GM19467 (cell line): Measurements from ENCODE around the gene SLC25A22.

ENCODE experiments used
- ATAC-seq: cut with Tn5 transposase; IDR thresholded peaks from one replicate; pipeline ENCODE4 v1.9.1; 2021; ENCODE audit warnings: mild to moderate bottlenecking, moderate library complexity; ENCODE audit not compliant: unreplicated experiment

Gene SLC25A22

DNA sequence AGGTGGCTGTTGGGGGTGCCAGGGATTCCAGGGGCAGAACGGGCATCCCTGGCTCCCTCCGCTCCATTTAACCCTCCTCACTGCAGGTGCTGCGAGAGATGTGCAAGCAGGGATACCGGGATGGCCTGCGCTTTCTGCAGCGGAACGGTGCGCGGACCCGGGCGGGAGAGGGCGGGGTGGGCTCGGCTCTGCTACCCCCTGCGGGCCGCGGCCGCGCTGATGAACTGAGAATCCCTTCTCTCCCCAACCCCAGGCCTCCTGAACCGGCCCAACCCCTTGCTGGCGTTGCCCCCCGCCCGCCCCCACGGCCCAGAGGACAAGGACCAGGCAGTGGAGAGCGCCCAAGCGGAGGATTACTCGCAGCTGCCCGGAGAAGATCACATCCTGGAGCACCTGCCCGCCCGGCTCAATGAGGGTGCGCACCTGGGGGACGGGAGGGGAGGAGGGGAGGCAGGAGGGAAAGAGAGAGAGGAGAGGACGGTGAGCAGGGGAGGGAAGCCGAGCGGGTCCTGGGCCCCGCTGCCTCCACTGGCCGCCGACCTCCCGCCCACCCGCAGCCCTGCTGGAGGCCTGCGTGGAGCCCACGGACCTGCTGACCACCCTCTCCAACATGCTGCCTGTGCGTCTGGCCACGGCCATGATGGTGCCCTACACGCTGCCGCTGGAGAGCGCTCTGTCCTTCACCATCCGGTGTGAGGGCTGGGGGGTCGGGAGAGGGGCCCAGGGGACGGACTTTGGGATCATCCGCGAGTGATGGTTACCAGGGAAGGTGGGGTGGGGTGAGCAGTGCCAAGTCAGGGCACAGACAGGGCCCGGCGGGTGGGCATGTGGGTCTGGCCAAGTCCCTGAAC lies 25.6 kb upstream of the SLC25A22 start:
- ATAC-seq, result no peak

DNA sequence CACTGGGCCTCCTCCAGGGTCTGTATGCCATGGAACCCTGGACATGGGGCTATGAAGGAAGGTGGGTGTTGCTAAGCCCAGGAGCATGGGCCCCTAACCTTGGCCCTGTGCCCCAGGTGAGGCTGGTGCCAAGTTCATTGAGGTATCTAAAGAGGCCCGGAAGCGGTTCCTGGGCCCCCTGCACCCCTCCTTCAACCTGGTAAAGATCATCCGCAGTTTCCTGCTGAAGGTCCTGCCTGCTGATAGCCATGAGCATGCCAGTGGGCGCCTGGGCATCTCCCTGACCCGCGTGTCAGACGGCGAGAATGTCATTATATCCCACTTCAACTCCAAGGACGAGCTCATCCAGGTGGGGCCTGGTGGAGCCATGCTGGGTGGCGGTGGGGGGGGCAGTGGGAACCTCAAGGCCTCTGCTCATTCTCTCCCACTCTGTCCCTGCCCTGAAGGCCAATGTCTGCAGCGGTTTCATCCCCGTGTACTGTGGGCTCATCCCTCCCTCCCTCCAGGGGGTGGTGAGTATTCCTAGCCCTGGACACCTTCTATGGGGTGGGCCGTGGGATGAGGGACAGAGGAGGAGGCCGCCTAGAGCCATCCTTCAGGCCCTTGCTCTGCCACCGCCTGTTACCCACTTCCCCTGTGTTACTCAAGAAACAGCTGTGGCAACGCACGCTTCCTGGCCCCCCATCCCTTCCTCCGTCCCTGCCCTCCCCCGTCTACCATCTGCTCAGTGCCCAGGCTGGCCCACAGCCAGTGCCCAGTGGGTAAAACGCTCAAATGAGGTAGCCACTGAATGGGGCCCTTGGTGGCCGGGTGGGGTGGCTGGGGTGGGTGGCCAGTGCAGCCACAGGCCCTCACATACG lies 23.7 kb upstream of the SLC25A22 start:
- ATAC-seq, result no peak

DNA sequence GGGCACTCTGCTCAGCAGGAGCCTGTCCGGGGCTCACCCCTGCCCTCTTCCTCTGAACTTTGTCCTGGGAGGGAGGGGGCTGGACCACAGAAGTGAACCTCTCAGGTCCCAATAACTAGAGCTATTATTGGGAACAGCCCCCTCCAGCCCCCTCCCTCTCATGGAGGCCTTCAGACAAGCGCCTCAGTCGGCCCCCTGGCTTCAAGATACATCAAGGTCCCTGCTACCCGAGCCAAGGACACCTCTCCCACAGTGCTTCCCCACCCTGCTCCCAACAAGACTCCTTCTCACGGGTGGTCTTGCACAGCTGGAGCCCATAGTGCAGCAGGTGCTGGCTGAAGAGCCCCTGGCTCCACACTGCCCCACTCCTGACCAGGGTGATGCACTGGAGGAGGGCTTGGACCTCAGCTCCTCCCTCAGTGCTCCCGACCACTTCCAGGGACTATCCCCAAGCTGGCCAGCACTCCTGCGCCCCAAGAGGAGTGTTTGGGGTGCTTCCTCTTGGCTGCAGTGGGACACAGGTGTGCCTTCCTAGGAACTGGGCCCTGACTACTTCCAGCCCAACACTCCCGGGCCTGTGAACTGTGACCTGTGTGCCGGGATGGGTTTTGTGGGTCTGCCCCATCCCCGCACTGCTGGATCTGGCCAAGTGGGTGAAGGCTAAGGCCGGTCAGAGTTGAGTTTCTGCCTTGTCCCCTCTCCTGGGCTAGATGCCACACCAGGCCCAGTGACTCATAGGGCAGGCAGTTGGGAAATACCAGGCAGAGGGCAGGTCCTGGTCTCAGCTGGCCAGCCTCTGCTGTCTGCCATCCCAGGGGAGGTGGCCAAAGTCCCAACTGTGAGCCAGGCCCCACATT lies 22.8 kb upstream of the SLC25A22 start:
- no peak for ATAC-seq

DNA sequence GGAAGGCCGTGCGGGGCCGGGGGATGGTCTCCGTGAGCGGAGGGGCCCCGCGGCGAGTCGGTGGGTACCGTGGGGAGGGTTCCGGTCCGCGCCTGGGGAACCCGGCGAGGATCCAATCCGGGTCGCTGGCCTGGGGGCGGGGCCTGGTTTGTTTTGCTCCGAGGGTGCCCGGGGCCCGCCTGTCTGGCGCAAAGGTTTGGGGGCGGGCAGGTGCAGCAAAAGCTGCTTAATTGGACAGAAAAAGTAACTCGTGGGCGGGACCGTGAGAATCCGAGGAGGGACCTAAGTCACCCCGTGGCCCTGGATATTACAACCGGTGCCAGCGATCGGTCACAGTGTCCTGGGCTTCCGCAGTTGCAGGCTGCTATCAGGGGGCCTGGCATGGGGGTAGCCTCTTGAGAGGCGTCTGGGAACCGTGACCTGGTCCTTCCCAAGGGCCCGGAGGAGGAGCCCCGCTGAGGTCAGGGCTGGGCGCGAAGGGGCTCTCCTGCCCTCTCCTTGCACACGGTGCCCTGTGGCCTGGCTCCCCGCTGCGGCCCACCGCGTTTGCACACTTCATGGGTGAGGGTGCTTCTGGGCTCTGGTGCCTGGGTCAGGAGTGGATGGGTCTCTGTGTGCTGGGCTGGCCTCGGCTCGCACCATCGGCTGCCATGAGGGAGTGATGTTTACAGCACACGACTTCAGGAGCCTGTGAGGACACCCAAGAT lies 22.0 kb upstream of the SLC25A22 start:
- ATAC-seq, result peak; percentile 63

DNA sequence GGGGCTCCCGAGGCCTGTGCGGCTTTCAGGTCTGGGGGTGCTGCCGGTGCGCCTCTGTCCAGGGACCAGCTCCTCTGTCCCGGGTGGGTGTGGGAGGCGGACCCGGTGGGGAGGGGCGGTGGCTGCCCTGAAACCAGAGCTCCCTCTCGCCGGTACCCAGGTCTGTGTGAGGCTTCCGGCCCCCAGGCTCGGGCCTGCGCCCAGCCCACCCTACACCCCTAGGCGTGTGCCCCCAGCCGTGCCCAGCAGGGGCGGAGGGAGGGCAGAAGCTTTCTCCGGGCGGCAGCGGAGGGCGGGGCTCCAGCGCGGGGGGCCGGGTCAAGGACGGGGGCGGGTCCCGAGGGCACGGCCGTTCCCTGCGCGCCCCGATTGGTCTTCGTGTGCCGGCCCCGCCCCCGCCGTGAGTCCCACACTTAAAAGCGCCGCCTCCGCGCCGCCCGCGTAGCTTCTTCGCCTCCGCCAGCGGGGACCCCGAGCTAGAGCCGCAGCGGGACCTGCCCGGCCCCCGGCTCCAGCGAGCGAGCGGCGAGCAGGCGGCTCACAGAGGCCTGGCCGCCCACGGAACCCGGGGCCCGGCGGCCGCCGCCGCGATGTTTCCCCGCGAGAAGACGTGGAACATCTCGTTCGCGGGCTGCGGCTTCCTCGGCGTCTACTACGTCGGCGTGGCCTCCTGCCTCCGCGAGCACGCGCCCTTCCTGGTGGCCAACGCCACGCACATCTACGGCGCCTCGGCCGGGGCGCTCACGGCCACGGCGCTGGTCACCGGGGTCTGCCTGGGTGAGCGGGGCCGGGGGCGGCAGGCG lies 21.2 kb upstream of the SLC25A22 start:
- peak; percentile 56 for ATAC-seq

DNA sequence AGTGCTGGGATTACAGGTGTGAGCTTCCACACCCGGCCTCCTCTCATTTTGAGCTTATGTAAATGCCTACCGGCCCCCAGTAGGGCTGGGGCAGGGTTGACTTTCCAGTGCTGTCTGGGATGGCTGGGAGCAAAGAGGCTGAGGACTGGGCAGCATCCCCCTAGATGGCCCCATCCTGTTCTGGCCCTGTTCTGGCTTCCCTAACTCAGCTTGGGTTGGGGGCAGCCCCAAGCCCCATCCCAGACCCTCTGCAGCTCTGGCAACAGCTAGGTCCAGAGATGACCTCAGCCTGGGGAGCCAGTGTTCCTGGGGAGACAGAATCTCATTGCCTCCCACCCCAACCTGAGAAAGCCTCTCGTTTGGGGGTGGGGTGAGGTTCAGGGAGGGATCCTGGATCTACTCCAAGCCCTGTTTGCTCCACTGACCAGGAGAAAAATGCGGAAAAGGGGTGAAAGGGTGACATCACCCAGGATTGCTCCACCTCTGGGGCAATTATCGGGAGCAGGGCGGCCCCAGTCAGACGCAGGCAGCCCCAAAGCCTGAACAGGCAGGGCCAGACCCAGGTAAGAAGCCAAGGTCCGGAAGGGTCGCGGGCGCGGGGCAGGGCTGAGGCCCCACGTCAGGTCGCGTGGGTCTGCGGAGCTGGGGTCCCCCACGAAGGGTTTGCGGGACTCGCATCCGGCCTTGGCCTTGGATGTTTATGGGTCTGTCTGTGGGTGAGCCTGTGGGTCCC lies 20.5 kb upstream of the SLC25A22 start, which contains the start of gene PNPLA2:
Gene PNPLA2, plus strand, starts transcription at position 519 of the 733 bp plus-strand sequence. CDS start 805 bp downstream, outside the sequence.
- no peak for ATAC-seq

DNA sequence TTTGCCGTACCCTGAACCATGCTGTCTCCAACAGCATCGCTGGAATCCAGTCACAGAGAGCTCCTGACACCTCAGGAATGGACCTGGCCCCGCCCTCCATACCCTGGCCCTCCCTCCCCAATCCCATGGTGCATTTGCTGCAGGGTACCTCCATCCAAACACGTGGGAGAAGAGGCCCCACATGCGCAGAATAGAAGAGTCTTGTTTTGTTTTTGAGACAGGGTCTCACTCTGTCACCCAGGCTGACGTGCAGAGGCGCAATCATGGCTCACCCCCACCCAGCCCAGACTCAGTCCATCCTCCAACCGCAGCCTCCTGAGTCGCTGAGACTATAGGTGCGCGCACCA lies 18.3 kb upstream of the SLC25A22 start:
- ATAC-seq, result no peak

DNA sequence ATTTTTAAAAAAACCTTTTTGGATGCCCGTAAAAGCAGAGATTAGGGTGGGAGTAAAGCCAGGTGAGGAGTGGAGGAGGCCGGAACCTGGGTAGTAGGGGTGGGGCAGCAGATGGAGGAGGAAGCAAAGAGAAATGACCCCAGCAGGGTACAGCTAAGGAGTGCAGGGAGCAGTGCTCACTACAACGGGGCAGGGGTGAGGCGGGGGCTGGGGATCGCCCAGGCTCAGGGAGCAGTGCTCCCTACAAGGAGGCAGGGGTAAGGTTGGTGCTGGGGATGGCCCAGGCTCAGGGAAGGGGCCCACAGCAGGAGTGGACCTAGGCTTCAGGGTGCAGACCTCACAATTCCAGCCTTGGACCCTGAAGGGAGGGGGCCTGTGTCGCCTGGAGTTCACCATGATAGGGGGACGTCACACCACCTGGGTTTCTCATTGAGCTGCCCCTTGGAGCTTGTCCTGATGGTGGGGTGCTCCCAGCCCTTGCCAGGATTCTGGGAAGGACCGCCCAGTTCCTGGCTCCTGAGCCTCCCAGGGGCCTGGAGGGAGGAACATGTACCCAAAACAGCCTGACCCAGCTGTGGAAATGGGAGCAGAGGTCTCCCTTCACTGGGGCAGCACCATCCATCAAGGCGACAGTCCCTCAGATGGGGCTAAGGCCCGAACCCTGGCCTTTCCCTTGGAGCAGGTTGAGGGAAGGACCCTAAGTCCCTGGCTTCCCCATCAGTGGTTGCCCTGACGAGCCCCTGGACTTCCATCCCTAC lies 17.8 kb upstream of the SLC25A22 start:
- no peak for ATAC-seq

DNA sequence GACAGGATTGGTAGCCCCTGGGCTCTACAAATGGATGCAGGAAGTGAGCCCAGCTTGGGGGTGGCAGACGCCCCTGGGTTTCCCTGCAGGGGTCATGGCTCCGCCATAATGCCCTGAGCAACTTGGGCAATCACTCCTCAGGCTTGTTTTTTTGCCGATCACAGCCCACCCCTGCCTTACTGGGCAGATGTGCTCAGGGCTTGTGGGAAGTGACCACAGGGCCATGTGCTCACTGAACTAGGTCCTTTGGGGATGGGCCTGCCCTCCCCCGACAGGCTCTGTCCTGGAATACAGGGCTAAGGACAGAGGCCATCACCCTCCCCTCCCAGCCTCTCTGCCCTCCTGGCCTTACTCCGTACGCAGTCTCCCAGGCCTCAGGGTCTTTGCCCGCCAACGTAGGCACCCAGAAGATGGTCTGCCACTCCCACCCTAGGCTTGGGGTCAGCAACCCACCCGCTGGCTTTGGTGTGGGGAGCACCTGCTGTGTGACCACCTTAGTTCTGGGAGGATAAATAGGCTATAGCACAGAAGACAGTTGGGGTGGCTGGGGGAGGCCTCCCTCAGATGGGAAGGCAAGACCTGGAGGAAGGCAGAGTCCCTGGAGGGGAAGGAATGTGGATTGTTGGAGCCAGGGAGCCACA lies 15.5 kb upstream of the SLC25A22 start:
- ATAC-seq, result no peak

DNA sequence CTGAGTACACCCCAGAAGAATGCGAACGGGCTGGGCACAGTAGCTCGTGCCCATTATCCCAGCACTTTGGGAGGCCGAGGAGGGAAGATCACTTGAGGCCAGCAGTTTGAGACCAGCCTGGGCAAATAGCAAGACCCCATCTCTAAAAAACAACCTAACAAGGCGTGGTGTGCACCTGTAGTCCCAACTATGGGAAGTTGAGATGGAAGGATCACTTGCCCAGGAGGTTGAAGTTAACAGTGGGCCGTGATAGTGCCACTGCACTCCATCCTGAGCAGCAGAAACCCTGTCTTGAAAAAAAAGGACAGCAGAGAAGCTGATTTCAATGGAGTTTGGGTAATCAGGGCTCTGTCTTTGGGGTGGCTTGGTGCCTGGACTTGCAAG lies 15.0 kb upstream of the SLC25A22 start:
- no peak for ATAC-seq

DNA sequence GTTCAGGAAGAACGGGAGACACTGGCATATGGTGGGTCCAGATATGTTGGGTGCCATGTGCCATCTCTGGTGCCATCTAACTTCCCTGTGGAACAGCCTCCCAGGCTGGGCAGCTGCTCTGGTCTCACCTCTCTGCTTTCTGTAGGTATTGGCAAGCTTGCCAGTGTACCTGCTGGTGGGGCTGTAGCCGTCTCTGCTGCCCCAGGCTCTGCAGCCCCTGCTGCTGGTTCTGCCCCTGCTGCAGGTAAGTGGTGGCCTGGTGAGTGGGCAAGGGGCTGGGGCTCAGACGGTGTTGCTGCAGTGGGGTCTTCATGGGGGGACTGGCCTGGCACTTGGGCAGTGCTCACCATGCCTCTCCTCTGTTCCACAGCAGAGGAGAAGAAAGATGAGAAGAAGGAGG lies 14.3 kb upstream of the SLC25A22 start:
- ATAC-seq, result no peak

DNA sequence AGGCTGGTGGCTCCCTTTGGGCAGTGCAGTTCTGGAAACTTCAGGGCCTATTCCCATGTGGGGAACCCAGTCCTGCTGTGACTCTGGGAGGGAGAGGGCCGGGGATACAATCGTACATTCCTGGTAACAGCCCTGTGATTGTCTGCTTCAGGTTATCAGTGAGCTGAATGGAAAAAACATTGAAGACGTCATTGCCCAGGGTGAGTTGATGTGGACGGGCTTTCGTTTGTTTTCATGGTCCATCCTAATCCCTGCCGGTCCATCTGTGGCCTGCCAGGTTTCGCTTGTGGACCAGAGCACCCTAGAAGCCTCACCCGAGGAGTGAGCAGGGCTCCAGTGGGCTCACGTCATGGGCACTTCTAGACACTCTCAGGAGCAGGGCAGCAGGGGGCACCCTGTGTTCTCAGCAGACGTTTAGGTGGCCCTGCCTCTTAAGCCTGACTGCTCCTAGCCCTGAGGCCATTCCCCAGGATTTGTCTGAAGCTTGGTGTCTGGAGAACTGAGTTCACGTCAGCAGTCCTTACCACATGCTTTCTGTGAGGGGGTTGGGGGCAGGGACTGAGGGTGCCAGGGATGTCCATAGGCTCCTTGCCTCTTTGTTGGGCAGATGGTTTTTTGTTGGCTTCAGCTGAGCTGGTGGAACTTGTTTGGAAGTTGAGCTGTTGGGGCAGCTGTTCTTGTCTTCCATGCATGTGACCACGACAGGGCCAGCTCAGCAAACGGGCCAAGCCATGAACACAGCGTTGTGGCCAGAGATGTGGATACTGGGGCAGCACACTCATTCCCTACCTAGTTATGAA lies 13.6 kb upstream of the SLC25A22 start:
- ATAC-seq, result no peak

DNA sequence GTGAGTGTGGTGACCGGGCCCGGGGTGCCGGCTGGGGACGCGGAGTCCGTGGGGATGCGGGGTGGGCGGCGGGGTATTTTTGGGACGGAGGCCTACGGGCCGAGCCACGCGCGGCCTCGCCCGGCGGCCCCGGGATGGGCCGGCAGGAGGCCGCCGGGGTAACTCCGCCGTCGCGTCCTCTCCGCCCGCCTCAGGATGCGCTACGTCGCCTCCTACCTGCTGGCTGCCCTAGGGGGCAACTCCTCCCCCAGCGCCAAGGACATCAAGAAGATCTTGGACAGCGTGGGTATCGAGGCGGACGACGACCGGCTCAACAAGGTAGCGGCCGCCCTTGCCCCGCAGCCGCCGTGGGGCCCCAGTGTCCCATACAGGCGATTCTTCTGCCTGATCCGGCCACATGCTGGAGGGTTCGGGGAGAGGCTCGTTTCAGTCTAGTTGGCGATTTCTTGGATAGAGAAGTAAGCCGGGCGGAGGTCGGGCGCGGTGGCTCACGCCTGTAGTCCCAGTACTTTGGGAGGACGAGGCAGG lies 12.0 kb upstream of the SLC25A22 start:
- peak; percentile 6 for ATAC-seq

DNA sequence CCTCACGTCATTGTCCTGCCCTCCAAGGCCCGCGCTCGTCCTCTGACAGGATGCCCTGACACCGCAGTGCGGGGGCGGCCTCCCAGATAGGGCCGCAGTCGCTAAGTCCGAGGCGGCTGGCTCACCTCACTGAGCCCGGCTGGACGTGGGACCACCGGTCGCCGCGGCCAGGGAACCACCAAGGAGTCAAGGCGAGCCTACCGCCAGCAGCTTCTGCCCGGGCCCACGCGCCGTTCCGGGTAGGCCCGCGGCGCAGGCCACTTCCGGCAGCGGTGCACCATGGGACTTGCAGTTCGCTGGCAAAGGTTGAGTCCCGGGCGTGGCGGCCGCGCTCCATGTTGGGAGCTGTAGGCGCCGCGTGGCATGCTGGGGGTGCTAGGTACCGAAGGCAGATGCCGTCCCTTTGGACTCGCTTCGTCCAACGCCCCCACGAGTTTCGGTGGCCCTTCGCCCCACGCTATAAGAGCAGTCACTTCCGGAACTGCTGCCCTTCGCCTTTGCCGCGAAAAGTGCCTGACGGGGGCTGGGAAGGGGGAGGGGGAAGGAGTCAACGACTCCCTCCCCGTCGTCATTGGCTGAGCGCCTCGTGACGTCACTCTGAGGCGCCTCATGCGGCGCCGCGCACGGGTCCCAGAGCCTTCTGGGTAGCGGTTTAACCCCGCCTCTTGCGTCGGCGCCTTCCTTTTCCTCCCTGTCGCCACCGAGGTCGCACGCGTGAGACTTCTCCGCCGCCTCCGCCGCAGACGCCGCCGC lies 11.4 kb upstream of the SLC25A22 start, which contains the start of gene RPLP2:
Gene RPLP2, plus strand, starts transcription at position 681 of the 753 bp plus-strand sequence. CDS start 268 bp downstream, outside the sequence.
- ATAC-seq, result peak; percentile 59

DNA sequence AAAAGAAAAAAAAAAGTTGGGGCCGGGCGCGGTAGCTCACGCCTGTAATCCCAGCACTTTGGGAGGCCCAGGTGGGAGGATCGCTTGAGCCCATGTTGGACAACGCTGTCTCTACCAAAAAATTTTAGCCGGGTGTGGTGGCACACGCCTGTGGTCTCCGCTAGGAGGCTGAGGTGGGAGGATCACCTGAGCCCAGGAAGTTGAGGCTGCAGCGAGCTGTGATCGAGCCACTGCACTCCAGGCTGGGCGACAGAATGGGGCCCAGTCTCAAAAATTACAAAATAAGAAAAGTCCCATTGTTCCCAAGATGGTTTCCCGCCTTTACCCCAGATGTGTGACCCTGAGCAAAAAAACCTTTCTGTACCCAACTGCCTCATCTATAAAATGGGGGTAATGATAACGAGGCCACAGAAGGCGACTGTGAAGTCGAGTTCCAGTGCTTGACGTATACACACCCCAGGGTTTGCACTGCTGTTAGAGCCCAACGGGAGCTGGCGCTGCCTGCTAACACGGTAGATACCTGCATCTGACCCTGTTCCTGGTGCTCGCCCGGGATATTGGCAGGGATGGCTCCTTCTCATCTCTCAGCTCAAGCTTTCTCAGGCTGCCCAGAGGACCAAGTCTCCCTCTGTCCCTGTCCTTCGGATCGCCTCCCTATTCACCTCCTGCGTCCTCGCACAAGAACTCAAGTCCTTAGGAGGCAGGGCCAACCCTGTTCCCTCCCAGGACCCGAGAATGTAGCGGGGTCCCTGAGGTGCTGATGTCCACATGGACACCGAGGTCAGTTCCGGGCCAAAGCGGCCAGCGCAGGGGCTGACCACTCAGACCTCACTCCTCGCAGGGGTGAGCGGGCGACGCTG lies 10.6 kb upstream of the SLC25A22 start:
- ATAC-seq, result no peak
